ENCODE results near the gene RCL1. TPM values are rescaled to one million over a fixed set of nuclear protein-coding genes. Genes with fewer than 3 reads are reported as not detected.
A peak's percentile ranks its signal among the peaks of the same experiment; 100 is the strongest.
"Not testable (repeated sequence)": the region's sequence is repeated elsewhere in the genome, so short reads cannot be mapped to it uniquely, and the experiment has no call there.

RCL1 gene
- total RNA-seq, 2 experiments from 2014 or later: 16.8 TPM

- H3K9me3 Mint-ChIP-seq (ENCODE audit: insufficient read depth): no peaks in the 10 kb centered on the region
- ChIA-PET POLR2A (no interaction called here), CTCF (no interaction called here)
- no peak for ATAC-seq
- no peak for DNase-seq
- H3K4me1 Mint-ChIP-seq (ENCODE audit: low read depth): no peaks in the 10 kb centered on the region
- H3K27ac Mint-ChIP-seq: no peak overlapping the region
- H3K27me3 Mint-ChIP-seq (ENCODE audit: low read depth): no peaks in the 10 kb centered on the region
- H3K4me3 Mint-ChIP-seq: no peak overlapping the region
- H3K36me3 Mint-ChIP-seq (ENCODE audit: low read depth): no peaks in the 10 kb centered on the region
Measured at GRCh38 chr9:4891674-4892073, 98.9 kb downstream of the RCL1 start.

- no peak for DNase-seq
- CTCF ChIA-PET: interaction anchor here (1.4 kb wide), 1 partner anchor 10 kb away, joined by 3 read pairs; no protein-coding TSS in a partner anchor
- Mint-ChIP-seq H3K36me3 (ENCODE audit: low read depth) (no peaks in the 10 kb centered on the region), H3K4me3 (no peak overlapping the region), H3K9me3 (ENCODE audit: insufficient read depth) (no peaks in the 10 kb centered on the region), H3K27ac (no peak overlapping the region), H3K27me3 (ENCODE audit: low read depth) (no peaks in the 10 kb centered on the region), H3K4me1 (ENCODE audit: low read depth) (no peaks in the 10 kb centered on the region)
- ATAC-seq: no peak
- POLR2A ChIA-PET: no interaction called here
Measured at GRCh38 chr9:4892501-4893194, 99.9 kb downstream of the RCL1 start.

GRCh38 chr9:4894076-4894475 is 101.3 kb downstream of the RCL1 start:
- no peaks in the 10 kb centered on the region for H3K36me3 Mint-ChIP-seq (ENCODE audit: low read depth)
- ATAC-seq (no peak), DNase-seq (no peak)
- H3K27me3 Mint-ChIP-seq (ENCODE audit: low read depth): no peaks in the 10 kb centered on the region
- H3K27ac Mint-ChIP-seq: no peak overlapping the region
- H3K4me1 Mint-ChIP-seq (ENCODE audit: low read depth): no peaks in the 10 kb centered on the region
- H3K9me3 Mint-ChIP-seq (ENCODE audit: insufficient read depth): peaks cover 2% of the 10 kb centered on the region
- ChIA-PET POLR2A (interaction anchor here (0.8 kb wide), 1 partner anchor 11 kb away, joined by 4 read pairs; no protein-coding TSS in a partner anchor), CTCF (interaction anchor here (1.2 to 1.6 kb wide), 2 partner anchors 31 to 135 kb away, joined by 3 to 4 read pairs; no protein-coding TSS in a partner anchor)
- no peak overlapping the region for H3K4me3 Mint-ChIP-seq

GRCh38 chr9:4899853-4900252 is 107.1 kb downstream of the RCL1 start:
- DNase-seq; CTCF ChIA-PET; H3K27me3 Mint-ChIP-seq (ENCODE audit: low read depth); H3K4me3 Mint-ChIP-seq; ATAC-seq; H3K4me1 Mint-ChIP-seq (ENCODE audit: low read depth); H3K27ac Mint-ChIP-seq; POLR2A ChIA-PET: not testable (repeated sequence)
- peaks cover 14% of the 10 kb centered on the region for H3K9me3 Mint-ChIP-seq (ENCODE audit: insufficient read depth)
- peaks cover 11% of the 10 kb centered on the region for H3K36me3 Mint-ChIP-seq (ENCODE audit: low read depth)

GRCh38 chr9:4901401-4902134 is 108.8 kb downstream of the RCL1 start:
- POLR2A ChIA-PET: interaction anchor here (0.6 to 1.2 kb wide), 2 partner anchors 31 to 35 kb away, joined by 3 read pairs; no protein-coding TSS in a partner anchor
- peaks cover 14% of the 10 kb centered on the region for H3K9me3 Mint-ChIP-seq (ENCODE audit: insufficient read depth)
- not testable (repeated sequence) for H3K27me3 Mint-ChIP-seq (ENCODE audit: low read depth); H3K4me3 Mint-ChIP-seq; H3K4me1 Mint-ChIP-seq (ENCODE audit: low read depth)
- H3K27ac Mint-ChIP-seq: peak overlapping the region; percentile 84
- DNase-seq: peak; percentile 58
- peak; percentile 61 for ATAC-seq
- CTCF ChIA-PET: interaction anchor here (0.7 to 1.2 kb wide), 2 partner anchors 23 to 85 kb away, joined by 3 read pairs; no protein-coding TSS in a partner anchor
- peaks cover 11% of the 10 kb centered on the region for H3K36me3 Mint-ChIP-seq (ENCODE audit: low read depth)

GRCh38 chr9:4902135-4902475 is 109.4 kb downstream of the RCL1 start:
- H3K4me1 Mint-ChIP-seq (ENCODE audit: low read depth): peaks cover 7% of the 10 kb centered on the region
- H3K36me3 Mint-ChIP-seq (ENCODE audit: low read depth): peaks cover 11% of the 10 kb centered on the region
- peaks cover 14% of the 10 kb centered on the region for H3K9me3 Mint-ChIP-seq (ENCODE audit: insufficient read depth)
- no peaks in the 10 kb centered on the region for H3K27me3 Mint-ChIP-seq (ENCODE audit: low read depth)
- ChIA-PET POLR2A (interaction anchor here (0.6 to 1.2 kb wide), 2 partner anchors 32 to 36 kb away, joined by 3 read pairs; no protein-coding TSS in a partner anchor), CTCF (interaction anchor here (0.7 to 1.2 kb wide), 2 partner anchors 23 to 85 kb away, joined by 3 read pairs; no protein-coding TSS in a partner anchor)
- peak overlapping the region; percentile 84 for H3K27ac Mint-ChIP-seq
- DNase-seq (no peak), ATAC-seq (no peak)
- H3K4me3 Mint-ChIP-seq: no peak overlapping the region

- H3K27me3 Mint-ChIP-seq (ENCODE audit: low read depth): no peaks in the 10 kb centered on the region
- H3K36me3 Mint-ChIP-seq (ENCODE audit: low read depth): peaks cover 8% of the 10 kb centered on the region
- POLR2A ChIA-PET: no interaction called here
- H3K4me3 Mint-ChIP-seq: no peak overlapping the region
- H3K9me3 Mint-ChIP-seq (ENCODE audit: insufficient read depth): peaks cover 9% of the 10 kb centered on the region
- H3K4me1 Mint-ChIP-seq (ENCODE audit: low read depth): peaks cover 7% of the 10 kb centered on the region
- H3K27ac Mint-ChIP-seq: no peak overlapping the region
- DNase-seq: no peak
- CTCF ChIA-PET: no interaction called here
- ATAC-seq: no peak
Measured at GRCh38 chr9:4904322-4905134, 111.8 kb downstream of the RCL1 start.

GRCh38 chr9:4905135-4905490 is 112.4 kb downstream of the RCL1 start:
- DNase-seq: no peak
- no peak for ATAC-seq
- ChIA-PET CTCF (no interaction called here), POLR2A (no interaction called here)
- no peak overlapping the region for H3K27ac Mint-ChIP-seq
- peaks cover 3% of the 10 kb centered on the region for H3K27me3 Mint-ChIP-seq (ENCODE audit: low read depth)
- peaks cover 7% of the 10 kb centered on the region for H3K4me1 Mint-ChIP-seq (ENCODE audit: low read depth)
- peaks cover 10% of the 10 kb centered on the region for H3K9me3 Mint-ChIP-seq (ENCODE audit: insufficient read depth)
- peaks cover 6% of the 10 kb centered on the region for H3K36me3 Mint-ChIP-seq (ENCODE audit: low read depth)
- H3K4me3 Mint-ChIP-seq: no peak overlapping the region

Small RNAs within 50 kb of the gene (microRNA-seq; reads per million reads assigned to microRNA genes)
- 20.7 reads per million, percentile 35 among the genes with 10 or more reads in this experiment for gene MIR101-2

Other genes with a start within 250 kb of the RCL1 start
- 1 to 10 TPM; 5.2 to 6.0 TPM for gene PLPP6, start 130.7 kb upstream of the RCL1 start, total RNA-seq
- gene SPATA6L, start 126.5 kb upstream of the RCL1 start, total RNA-seq: under 1 TPM; 0.29 to 0.76 TPM
- gene CDC37L1, start 113.4 kb upstream of the RCL1 start, total RNA-seq: 1 to 10 TPM; 8.0 to 8.9 TPM
- gene AK3, start 51.7 kb upstream of the RCL1 start, total RNA-seq: 10 to 100 TPM; 34.8 to 35.4 TPM
- 10 to 100 TPM; 25.7 to 27.2 TPM for gene JAK2, start 192.3 kb downstream of the RCL1 start, total RNA-seq